D721Med (cell line): Measurements from ENCODE around the gene FAF1.

Experiments used
- DNase-seq: peaks from one replicate; pipeline ENCODE4 v3.0.0; 2011; ENCODE audit warnings: low spot score; ENCODE audit not compliant: insufficient read length
- FAIRE-seq: peaks from 2 replicates; lab custom pipeline; 2011; peaks lifted over from hg19 to GRCh38; lab: Jason Lieb, UNC
- TF ChIP-seq, protein P1 (sequence below): IDR thresholded peaks from 2 replicates; pipeline ENCODE4 v1.5.1; 2012; ENCODE audit warnings: mild to moderate bottlenecking, control low read depth; ENCODE audit not compliant: insufficient read depth; ENCODE audit errors: missing control alignments

The FAF1 gene

GRCh38 chr1:50684185-50684584 lies 275.9 kb downstream of the FAF1 start:
- FAIRE-seq: no peak
- TF ChIP-seq, protein P1, sequence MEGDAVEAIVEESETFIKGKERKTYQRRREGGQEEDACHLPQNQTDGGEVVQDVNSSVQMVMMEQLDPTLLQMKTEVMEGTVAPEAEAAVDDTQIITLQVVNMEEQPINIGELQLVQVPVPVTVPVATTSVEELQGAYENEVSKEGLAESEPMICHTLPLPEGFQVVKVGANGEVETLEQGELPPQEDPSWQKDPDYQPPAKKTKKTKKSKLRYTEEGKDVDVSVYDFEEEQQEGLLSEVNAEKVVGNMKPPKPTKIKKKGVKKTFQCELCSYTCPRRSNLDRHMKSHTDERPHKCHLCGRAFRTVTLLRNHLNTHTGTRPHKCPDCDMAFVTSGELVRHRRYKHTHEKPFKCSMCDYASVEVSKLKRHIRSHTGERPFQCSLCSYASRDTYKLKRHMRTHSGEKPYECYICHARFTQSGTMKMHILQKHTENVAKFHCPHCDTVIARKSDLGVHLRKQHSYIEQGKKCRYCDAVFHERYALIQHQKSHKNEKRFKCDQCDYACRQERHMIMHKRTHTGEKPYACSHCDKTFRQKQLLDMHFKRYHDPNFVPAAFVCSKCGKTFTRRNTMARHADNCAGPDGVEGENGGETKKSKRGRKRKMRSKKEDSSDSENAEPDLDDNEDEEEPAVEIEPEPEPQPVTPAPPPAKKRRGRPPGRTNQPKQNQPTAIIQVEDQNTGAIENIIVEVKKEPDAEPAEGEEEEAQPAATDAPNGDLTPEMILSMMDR: no peak

GRCh38 chr1:50681931-50682330 lies 278.1 kb downstream of the FAF1 start:
- TF ChIP-seq, protein P1: no peak
- DNase-seq: no peak
- no peak for FAIRE-seq

More at GRCh38 chr1:50684185-50684584, 275.9 kb downstream of the FAF1 start:
- DNase-seq: no peak

GRCh38 chr1:50667710-50668356 lies 292.2 kb downstream of the FAF1 start:
- no peak for DNase-seq
- FAIRE-seq: no peak
- TF ChIP-seq, protein P1: no peak

GRCh38 chr1:50667272-50667671 lies 292.8 kb downstream of the FAF1 start:
- DNase-seq: no peak
- TF ChIP-seq, protein P1: no peak
- no peak for FAIRE-seq

- no peak for DNase-seq
- FAIRE-seq: no peak
- TF ChIP-seq, protein P1: no peak
Measured at GRCh38 chr1:50666849-50667248, 293.2 kb downstream of the FAF1 start.

GRCh38 chr1:50665413-50665812 lies 294.7 kb downstream of the FAF1 start:
- TF ChIP-seq, protein P1: no peak
- DNase-seq (no peak), FAIRE-seq (no peak)

- FAIRE-seq (no peak), DNase-seq (no peak)
- TF ChIP-seq, protein P1: no peak
Measured at GRCh38 chr1:50661626-50662025, 298.4 kb downstream of the FAF1 start.
